Spleen (tissue), 11 donors: Measurements from ENCODE around the gene LIN28A. TPM values are rescaled to one million over a fixed set of nuclear protein-coding genes. Genes with fewer than 3 reads are reported as not detected.

Experiments
- DNase-seq: peaks from one replicate; pipeline ENCODE4 v3.0.0-alpha.2; 2020
- H3K27ac ChIP-seq, 8 donors: fragments of 200-600 bp; sonication (generic) in 7 of 8; 1 replicate in 4 of 8; 2 replicates in 4 of 8; pipeline versions ENCODE4 v1.5.0 to v1.8.0; 2016 to 2021; ENCODE audit warnings: inconsistent platforms in 4 of 8, mild to moderate bottlenecking in 4 of 8, moderate library complexity in 1 of 8
- H3K27me3 ChIP-seq, 7 donors: fragments of 200-600 bp; sonication (generic) in 6 of 7; replicated peaks in 1 of 7; 1 replicate in 4 of 7; 2 replicates in 3 of 7; pipeline versions ENCODE4 v1.5.0 to v1.8.0; 2016 to 2021; ENCODE audit warnings: inconsistent platforms in 3 of 7, mild to moderate bottlenecking in 1 of 7
- H3K36me3 ChIP-seq, 6 donors: fragments of 200-600 bp; sonication (generic) in 5 of 6; 1 replicate in 4 of 6; 2 replicates in 2 of 6; pipeline versions ENCODE4 v1.5.0 to v1.8.0; 2016 to 2021; ENCODE audit warnings: inconsistent platforms in 2 of 6
- H3K4me1 ChIP-seq, 6 donors: fragments of 200-600 bp; sonication (generic) in 5 of 6; 1 replicate in 3 of 6; 2 replicates in 3 of 6; pipeline versions ENCODE4 v1.5.0 to v1.8.0; 2016 to 2021; ENCODE audit warnings: inconsistent platforms in 3 of 6
- H3K4me3 ChIP-seq, 8 donors: fragments of 200-600 bp; sonication (generic) in 7 of 8; 1 replicate in 4 of 8; 2 replicates in 4 of 8; pipeline versions ENCODE4 v1.5.0 to v1.8.0; 2016 to 2021; ENCODE audit warnings: inconsistent platforms in 4 of 8, mild to moderate bottlenecking in 4 of 8, moderate library complexity in 2 of 8
- H3K9me3 ChIP-seq, 8 donors: fragments of 200-600 bp; sonication (generic) in 7 of 8; 1 replicate in 4 of 8; 2 replicates in 4 of 8; pipeline versions ENCODE4 v1.5.0 to v1.8.0; 2016 to 2021; ENCODE audit warnings: inconsistent platforms in 4 of 8
- POLR2A ChIP-seq, 3 donors: fragments of 450-650 bp; IDR thresholded peaks; one replicate each; pipeline ENCODE4 v1.5.1; 2017; ENCODE audit warnings: antibody characterized with exemption in 3 of 3, mild to moderate bottlenecking in 1 of 3
- POLR2AphosphoS5 ChIP-seq, 3 donors: sonication (generic); formaldehyde crosslinking; IDR thresholded peaks; one replicate each; pipeline ENCODE4 v1.5.1; 2017; ENCODE audit warnings: antibody characterized with exemption in 3 of 3
- WGBS, 5 donors: extraction: QIAGEN DNeasy Blood & Tissue Kit in 3 of 5; methylation state at CpG; one replicate each; pipeline versions ENCODE4 v1.1.5 to v1.1.7; 2013 to 2018; 5-methylcytosine and 5-hydroxymethylcytosine counted together
- intact Hi-C: fragments of 100-400 bp; cut with DNase I; formaldehyde crosslinking; loops from one replicate; pipeline ENCODE4 v1.15.0; 2023; ENCODE audit warnings: low total_unique reads
- polyA plus RNA-seq, 3 donors: library from polyadenylated mRNA; stranded (reverse); fragments of 200-250 nt; gene quantifications; one replicate each; pipeline ENCODE4 v1.2.1, GENCODE V29; 2013
- total RNA-seq, 7 donors: library from RNA; depleted of rRNA in 3 of 7; stranded (reverse); fragments of >200 nt in 3 of 7; fragmentation: NEBNext Ultra II Directional in 4 of 7; extraction: Animal tissue kit (Norgen Biotek cat#: 25700) in 4 of 7; gene quantifications; one replicate each; pipeline versions ENCODE4 v1.1.0 to v1.2.1, GENCODE V29; 2016 to 2021
- TF ChIP-seq, protein P1 (sequence below), 11 experiments: fragments of 200-600 bp in 7 of 11; fragments of 450-650 bp in 4 of 11; sonication (generic) in 4 of 11; IDR thresholded peaks in 8 of 11; conservative IDR thresholded peaks in 3 of 11; 1 replicate in 7 of 11; 2 replicates in 4 of 11; pipeline versions ENCODE4 v1.4.0 to v1.8.0; 2016 to 2021; ENCODE audit warnings: antibody characterized with exemption in 11 of 11, inconsistent platforms in 4 of 11, mild to moderate bottlenecking in 1 of 11
- donor health status: healthy with polysubstance abuse.
- donor health status: DM: no; HTN: no; CAD: no; lungs with moderate emphysema.
- donor health status: DM: no; HTN: no; CAD: no.
- donor health status: Bipolar disorder and iron deficiency.
- donor health status: healthy.
- donor health status: DM: no; HTN: no; CAD: no.
- donor health status: DM: yes; HTN: yes; CAD: no.

The LIN28A gene
- total and polyA plus RNA-seq, 10 donors = not detected

DNA sequence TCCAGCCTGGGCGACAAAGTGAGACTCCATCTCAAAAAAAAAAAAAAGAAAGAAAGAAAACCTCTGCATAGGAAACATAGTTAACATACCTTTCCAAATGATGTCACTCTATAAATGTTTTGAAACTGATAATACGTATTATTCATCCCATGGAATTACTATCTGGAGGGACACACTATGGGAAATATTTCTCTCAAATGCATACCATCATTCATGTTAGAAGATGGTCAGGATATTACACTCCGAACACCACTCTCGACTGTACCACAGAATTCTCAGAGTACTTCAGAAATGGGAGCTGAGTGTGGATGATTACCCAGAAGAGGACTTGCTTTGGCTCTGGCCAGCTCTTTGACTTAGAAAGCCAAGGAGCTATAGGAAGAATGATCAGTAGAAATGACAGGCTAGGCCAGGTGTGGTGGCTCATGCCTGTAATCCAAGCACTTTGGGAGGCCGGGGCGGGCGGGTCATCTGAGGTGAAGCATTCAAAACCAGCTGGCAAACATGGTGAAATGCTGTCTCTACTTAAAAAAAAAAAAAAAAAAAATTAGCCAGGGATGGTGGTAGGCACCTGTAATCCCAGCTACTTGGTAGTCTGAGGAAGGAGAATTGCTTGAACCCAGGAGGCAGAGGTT lies 5.2 kb upstream of the LIN28A start:
- Histone ChIP-seq H3K4me3 (no peak overlapping the region), H3K27ac (no peak overlapping the region), H3K36me3 (no peaks in the 10 kb centered on the region), H3K9me3 (no peaks in the 10 kb centered on the region), H3K27me3 (peaks cover 0 to 95% (median 20%) of the 10 kb centered on the region in 7 donors), H3K4me1 (peaks cover 8 to 15% (median 12%) of the 10 kb centered on the region in 6 donors)
- intact Hi-C loops = no loop called here
- WGBS, 5 donors = 76 to 86% (median 80%) methylated on average over 7 of the region's 7 CpGs
- no peak for DNase-seq
- no peak for TF ChIP-seq POLR2A (IDR thresholded peaks at IDR 0.05)
- TF ChIP-seq POLR2AphosphoS5 (IDR thresholded peaks at IDR 0.05) = no peak
- TF ChIP-seq, protein P1, sequence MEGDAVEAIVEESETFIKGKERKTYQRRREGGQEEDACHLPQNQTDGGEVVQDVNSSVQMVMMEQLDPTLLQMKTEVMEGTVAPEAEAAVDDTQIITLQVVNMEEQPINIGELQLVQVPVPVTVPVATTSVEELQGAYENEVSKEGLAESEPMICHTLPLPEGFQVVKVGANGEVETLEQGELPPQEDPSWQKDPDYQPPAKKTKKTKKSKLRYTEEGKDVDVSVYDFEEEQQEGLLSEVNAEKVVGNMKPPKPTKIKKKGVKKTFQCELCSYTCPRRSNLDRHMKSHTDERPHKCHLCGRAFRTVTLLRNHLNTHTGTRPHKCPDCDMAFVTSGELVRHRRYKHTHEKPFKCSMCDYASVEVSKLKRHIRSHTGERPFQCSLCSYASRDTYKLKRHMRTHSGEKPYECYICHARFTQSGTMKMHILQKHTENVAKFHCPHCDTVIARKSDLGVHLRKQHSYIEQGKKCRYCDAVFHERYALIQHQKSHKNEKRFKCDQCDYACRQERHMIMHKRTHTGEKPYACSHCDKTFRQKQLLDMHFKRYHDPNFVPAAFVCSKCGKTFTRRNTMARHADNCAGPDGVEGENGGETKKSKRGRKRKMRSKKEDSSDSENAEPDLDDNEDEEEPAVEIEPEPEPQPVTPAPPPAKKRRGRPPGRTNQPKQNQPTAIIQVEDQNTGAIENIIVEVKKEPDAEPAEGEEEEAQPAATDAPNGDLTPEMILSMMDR (IDR thresholded peaks at IDR 0.05 in 8 of 11, conservative IDR thresholded peaks at IDR 0.05 in 3 of 11) = no peak

DNA sequence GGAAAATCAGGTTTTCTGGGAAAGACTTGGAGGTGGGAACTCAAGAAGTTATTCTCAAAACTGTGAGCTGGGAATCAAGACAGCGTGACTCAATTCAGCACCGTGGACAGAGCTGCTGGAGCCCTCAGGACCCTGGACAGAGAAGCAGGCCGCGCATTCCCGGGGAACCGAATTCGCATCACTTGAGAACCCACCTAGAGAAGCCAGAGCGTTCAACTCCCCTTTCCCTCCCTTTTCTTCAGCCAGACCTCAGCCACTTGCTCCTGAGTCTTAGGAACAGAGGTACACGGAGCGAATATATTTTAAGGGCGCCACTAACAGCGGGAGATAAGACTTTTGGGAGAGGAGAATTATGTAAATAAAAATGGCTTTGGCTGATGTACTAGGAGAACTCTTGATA lies 2.0 kb upstream of the LIN28A start:
- H3K4me1 ChIP-seq = peaks cover 8 to 27% (median 13%) of the 10 kb centered on the region in 6 donors
- peak; percentile 85 for DNase-seq
- intact Hi-C loops = no loop called here
- no peak overlapping the region for H3K27ac ChIP-seq
- no peaks in the 10 kb centered on the region for H3K36me3 ChIP-seq
- 0 to 9% (median 3%) methylated on average over 12 of the region's 12 CpGs for WGBS, 5 donors
- no peaks in the 10 kb centered on the region for H3K9me3 ChIP-seq
- TF ChIP-seq POLR2AphosphoS5 (IDR thresholded peaks at IDR 0.05) (no peak), POLR2A (IDR thresholded peaks at IDR 0.05) (no peak)
- H3K4me3 ChIP-seq = no peak overlapping the region
- H3K27me3 ChIP-seq = peaks cover 8 to 97% (median 50%) of the 10 kb centered on the region in 7 donors

DNA sequence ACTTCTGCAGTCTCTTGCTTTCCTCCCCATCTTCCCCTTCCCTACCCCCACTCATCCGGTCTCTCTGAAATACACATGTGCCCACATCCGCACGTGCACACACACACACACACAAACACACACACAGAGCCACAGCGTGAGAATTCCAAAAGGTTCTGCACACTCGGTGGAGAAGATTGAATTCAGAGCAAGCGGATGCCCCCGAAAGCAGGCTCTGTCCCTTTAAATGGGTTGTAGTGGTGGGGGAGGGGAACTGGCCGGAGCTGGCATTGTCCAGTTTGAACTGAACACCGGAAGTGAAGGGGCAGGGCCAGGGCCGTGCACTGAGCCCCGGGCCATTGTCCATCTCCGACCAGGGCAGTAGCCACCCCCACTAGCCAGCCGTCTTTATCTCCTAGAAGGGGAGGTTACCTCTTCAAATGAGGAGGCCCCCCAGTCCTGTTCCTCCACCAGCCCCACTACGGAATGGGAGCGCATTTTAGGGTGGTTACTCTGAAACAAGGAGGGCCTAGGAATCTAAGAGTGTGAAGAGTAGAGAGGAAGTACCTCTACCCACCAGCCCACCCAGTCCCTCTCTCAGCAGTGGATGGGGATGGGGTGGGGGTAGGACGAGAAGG lies 1.3 kb upstream of the LIN28A start:
- intact Hi-C loops = no loop called here
- no peaks in the 10 kb centered on the region for H3K9me3 ChIP-seq
- WGBS, 5 donors = 2 to 7% (median 3%) methylated on average over 15 to 16 of the region's 16 CpGs
- H3K4me1 ChIP-seq = peaks cover 8 to 27% (median 13%) of the 10 kb centered on the region in 6 donors
- peaks cover 8 to 97% (median 55%) of the 10 kb centered on the region in 7 donors for H3K27me3 ChIP-seq
- H3K4me3 ChIP-seq = peak overlapping the region in 1 of 8 donors; percentile 5
- no peak for TF ChIP-seq POLR2A (IDR thresholded peaks at IDR 0.05)
- TF ChIP-seq, protein P1 (IDR thresholded peaks at IDR 0.05 in 8 of 11, conservative IDR thresholded peaks at IDR 0.05 in 3 of 11) = no peak
- no peak for TF ChIP-seq POLR2AphosphoS5 (IDR thresholded peaks at IDR 0.05)
- no peak overlapping the region for H3K27ac ChIP-seq
- no peaks in the 10 kb centered on the region for H3K36me3 ChIP-seq
- DNase-seq = no peak

DNA sequence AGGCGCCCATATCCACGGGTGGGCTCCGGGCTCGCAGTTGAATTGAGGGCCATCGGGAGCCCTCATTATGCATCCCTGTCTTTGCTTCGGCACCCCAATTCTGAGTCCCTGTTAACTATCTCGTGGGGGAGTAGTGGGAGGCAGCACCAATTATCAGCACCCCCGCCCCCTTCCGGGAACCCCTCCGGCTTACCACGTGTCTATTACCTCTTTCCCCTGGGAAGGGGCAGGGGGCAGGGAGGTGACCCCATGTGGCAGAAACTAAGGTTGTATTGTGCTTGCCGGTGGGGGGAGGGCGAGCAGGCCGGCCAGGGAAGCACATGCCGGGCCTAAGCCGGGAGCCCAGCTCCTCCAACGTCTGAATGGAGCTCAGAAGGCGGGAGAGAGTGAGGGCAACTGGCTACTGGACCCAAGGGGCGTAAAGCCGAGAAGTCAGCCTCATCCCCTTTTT lies 1.0 kb downstream of the LIN28A start:
- H3K4me3 ChIP-seq = no peak overlapping the region
- TF ChIP-seq POLR2A (IDR thresholded peaks at IDR 0.05) (no peak), POLR2AphosphoS5 (IDR thresholded peaks at IDR 0.05) (no peak)
- TF ChIP-seq, protein P1 (IDR thresholded peaks at IDR 0.05 in 8 of 11, conservative IDR thresholded peaks at IDR 0.05 in 3 of 11) = no peak
- no peaks in the 10 kb centered on the region for H3K36me3 ChIP-seq
- peaks cover 8 to 98% (median 69%) of the 10 kb centered on the region in 7 donors for H3K27me3 ChIP-seq
- H3K9me3 ChIP-seq = no peaks in the 10 kb centered on the region
- no peak overlapping the region for H3K27ac ChIP-seq
- 10 to 19% (median 14%) methylated on average over 14 to 20 of the region's 20 CpGs for WGBS, 5 donors
- intact Hi-C loops = loop anchor here (10.0 kb wide), 1 partner anchor 307 kb away; no protein-coding TSS in a partner anchor
- no peak for DNase-seq
- H3K4me1 ChIP-seq = peaks cover 8 to 27% (median 13%) of the 10 kb centered on the region in 6 donors
